Activated CD8-positive, alpha-beta memory T cell treated with anti-CD3 and anti-CD28 coated beads, Interleukin-2, amount 10 ng/mL, durations not matched to agents 7 days and 5 days (primary cell): Measurements from ENCODE around the gene PROZ. TPM values are rescaled to one million over a fixed set of nuclear protein-coding genes. Genes with fewer than 3 reads are reported as not detected.

Experiments
- ATAC-seq: fragments of 150-1000 bp; cut with Tn5 transposase; one replicate; pipeline ENCODE4 v1.10.0; 2021; ENCODE audit warnings: moderate library complexity
- CTCF ChIA-PET: fragments of 350-600 bp; sonication (Branson Sonifier 250); formaldehyde crosslinking; loops from one replicate; lab custom pipeline; 2021; ENCODE audit warnings: antibody characterized with exemption; lab: Charles Lee
- DNase-seq: peaks from one replicate; pipeline ENCODE4 v3.0.0-alpha.2; 2020
- H3K27ac Mint-ChIP-seq: one replicate; pipeline ENCODE4 v1.8.0; 2021; ENCODE audit warnings: mild to moderate bottlenecking, mixed read lengths
- H3K27me3 Mint-ChIP-seq: one replicate; pipeline ENCODE4 v1.8.0; 2021; ENCODE audit warnings: mixed read lengths
- H3K36me3 Mint-ChIP-seq: one replicate; pipeline ENCODE4 v1.8.0; 2021; ENCODE audit warnings: mild to moderate bottlenecking, mixed read lengths
- H3K4me1 Mint-ChIP-seq: one replicate; pipeline ENCODE4 v1.8.0; 2021; ENCODE audit warnings: mixed read lengths
- H3K4me3 Mint-ChIP-seq: one replicate; pipeline ENCODE4 v1.8.0; 2021; ENCODE audit warnings: mild to moderate bottlenecking, moderate library complexity, mixed read lengths
- H3K9me3 Mint-ChIP-seq: one replicate; pipeline ENCODE4 v1.8.0; 2022; ENCODE audit warnings: low read depth, mixed read lengths
- total RNA-seq, 2 experiments: library from RNA; stranded (reverse); gene quantifications; one replicate each; pipeline ENCODE4 v1.2.3, GENCODE V29; 2021

Gene PROZ
- total RNA-seq, 2 experiments from 2014 or later, result not detected

DNA sequence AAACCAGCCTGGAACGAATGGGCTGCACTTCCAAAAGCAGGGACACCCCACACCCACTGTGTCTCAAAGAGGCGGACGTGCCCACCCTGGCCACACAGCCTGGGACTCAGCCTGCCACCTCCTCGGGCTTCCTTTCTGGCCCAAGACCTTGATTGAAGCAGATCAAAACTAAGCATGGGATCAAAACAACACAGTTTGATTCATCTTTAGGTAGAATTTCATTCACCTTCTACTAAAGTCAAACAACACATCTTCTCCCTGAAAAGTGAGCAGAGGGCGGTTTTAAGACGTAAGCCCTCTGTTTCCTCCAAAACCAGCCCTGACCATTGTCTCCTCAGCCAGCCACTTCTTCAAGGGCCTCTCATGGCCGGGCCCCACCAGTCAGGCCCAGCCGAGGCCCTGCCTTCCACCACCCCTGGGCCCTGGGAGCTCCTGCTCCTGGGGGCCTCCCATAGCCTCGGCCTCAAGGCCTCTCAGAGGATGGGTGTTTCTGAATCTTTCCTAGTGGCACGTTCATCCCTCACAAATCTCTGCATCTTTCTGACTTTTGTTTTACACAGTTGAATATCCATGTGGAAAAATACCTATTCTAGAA, 42.1 kb upstream of the PROZ start:
- no peaks in the 10 kb centered on the region for H3K9me3 Mint-ChIP-seq
- no peak overlapping the region for H3K4me3 Mint-ChIP-seq
- H3K4me1 Mint-ChIP-seq, result no peaks in the 10 kb centered on the region
- H3K27ac Mint-ChIP-seq, result no peak overlapping the region
- no peaks in the 10 kb centered on the region for H3K27me3 Mint-ChIP-seq
- H3K36me3 Mint-ChIP-seq, result no peaks in the 10 kb centered on the region
- CTCF ChIA-PET, result no interaction called here
- ATAC-seq (no peak), DNase-seq (no peak)

DNA sequence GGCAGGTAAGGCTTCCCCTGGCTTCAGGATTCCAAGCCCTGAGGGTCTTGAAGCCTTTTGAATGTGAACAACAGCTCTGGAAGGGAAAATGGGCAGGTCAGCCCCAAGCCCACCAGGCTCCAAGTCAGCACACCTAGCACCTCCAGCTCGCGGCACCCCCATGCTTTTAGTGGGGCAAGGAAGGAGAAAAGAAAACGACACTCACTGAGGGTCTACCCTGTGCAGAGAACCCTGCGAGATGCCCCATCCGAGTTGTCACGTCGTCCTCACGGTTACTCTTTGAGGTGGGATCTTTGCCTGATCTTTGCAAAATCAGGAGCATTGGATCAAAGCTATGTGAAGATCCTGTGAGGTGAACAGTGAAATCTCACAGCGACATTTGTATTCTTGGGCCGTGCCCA, 41.6 kb upstream of the PROZ start:
- H3K4me1 Mint-ChIP-seq, result no peaks in the 10 kb centered on the region
- no peak overlapping the region for H3K27ac Mint-ChIP-seq
- H3K9me3 Mint-ChIP-seq, result no peaks in the 10 kb centered on the region
- H3K27me3 Mint-ChIP-seq, result peaks cover 3% of the 10 kb centered on the region
- CTCF ChIA-PET, result no interaction called here
- DNase-seq, result no peak
- no peaks in the 10 kb centered on the region for H3K36me3 Mint-ChIP-seq
- no peak overlapping the region for H3K4me3 Mint-ChIP-seq
- no peak for ATAC-seq

DNA sequence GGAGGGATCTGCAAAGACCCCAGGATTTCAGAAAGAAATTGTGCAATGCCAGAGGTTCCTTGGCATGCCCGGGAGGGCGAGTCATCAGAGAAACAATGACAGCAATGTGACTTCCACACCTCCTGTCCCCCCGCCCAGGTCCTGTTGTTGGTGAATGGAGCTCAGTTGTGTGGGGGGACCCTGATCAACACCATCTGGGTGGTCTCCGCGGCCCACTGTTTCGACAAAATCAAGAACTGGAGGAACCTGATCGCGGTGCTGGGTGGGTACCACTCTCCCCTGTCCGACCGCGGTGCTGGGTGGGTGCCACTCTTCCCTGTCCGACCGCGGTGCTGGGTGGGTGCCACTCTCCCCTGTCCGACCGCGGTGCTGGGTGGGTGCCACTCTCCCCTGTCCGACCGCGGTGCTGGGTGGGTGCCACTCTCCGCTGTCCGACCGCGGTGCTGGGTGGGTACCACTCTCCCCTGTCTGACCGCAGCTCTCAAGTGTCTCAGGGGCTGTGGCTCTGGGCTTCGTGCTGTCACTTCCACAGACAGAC, 41.0 kb upstream of the PROZ start:
- Mint-ChIP-seq H3K27ac (no peak overlapping the region), H3K36me3 (no peaks in the 10 kb centered on the region), H3K4me3 (no peak overlapping the region), H3K9me3 (no peaks in the 10 kb centered on the region), H3K27me3 (peaks cover 3% of the 10 kb centered on the region), H3K4me1 (no peaks in the 10 kb centered on the region)
- CTCF ChIA-PET, result no interaction called here
- ATAC-seq (no peak), DNase-seq (no peak)

DNA sequence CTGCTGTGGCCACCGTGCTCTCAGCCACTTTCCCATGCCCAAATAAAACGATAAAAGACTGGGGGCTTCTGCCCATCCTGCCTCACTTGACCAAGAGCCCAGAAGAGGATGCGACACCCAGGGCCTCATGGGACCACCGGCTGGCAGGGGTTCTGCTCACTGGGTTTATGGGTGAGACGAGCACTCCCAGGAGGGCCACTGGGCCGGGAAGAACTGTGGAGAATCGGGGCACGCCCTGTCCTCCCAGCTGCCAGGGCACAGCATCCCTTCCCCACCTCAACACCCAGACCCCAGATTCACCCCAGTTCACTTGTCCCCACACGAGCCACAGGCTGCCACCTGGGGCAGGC, 40.6 kb upstream of the PROZ start:
- Mint-ChIP-seq H3K27me3 (peaks cover 3% of the 10 kb centered on the region), H3K27ac (no peak overlapping the region), H3K4me1 (no peaks in the 10 kb centered on the region), H3K36me3 (no peaks in the 10 kb centered on the region), H3K4me3 (no peak overlapping the region), H3K9me3 (no peaks in the 10 kb centered on the region)
- no peak for ATAC-seq
- CTCF ChIA-PET, result no interaction called here
- no peak for DNase-seq

DNA sequence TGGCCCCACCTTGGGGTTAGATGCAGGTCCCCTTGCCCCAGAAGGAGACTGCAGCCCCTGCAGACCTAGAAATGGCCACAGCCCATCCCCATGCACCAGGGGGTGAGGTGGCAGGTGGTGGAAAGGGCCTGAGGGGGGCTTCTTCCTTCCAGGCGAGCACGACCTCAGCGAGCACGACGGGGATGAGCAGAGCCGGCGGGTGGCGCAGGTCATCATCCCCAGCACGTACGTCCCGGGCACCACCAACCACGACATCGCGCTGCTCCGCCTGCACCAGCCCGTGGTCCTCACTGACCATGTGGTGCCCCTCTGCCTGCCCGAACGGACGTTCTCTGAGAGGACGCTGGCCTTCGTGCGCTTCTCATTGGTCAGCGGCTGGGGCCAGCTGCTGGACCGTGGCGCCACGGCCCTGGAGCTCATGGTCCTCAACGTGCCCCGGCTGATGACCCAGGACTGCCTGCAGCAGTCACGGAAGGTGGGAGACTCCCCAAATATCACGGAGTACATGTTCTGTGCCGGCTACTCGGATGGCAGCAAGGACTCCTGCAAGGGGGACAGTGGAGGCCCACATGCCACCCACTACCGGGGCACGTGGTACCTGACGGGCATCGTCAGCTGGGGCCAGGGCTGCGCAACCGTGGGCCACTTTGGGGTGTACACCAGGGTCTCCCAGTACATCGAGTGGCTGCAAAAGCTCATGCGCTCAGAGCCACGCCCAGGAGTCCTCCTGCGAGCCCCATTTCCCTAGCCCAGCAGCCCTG, 40.0 kb upstream of the PROZ start:
- DNase-seq, result no peak
- Mint-ChIP-seq H3K9me3 (no peaks in the 10 kb centered on the region), H3K27ac (no peak overlapping the region), H3K36me3 (no peaks in the 10 kb centered on the region), H3K4me1 (no peaks in the 10 kb centered on the region), H3K4me3 (no peak overlapping the region), H3K27me3 (peaks cover 3% of the 10 kb centered on the region)
- CTCF ChIA-PET, result no interaction called here
- ATAC-seq, result no peak

DNA sequence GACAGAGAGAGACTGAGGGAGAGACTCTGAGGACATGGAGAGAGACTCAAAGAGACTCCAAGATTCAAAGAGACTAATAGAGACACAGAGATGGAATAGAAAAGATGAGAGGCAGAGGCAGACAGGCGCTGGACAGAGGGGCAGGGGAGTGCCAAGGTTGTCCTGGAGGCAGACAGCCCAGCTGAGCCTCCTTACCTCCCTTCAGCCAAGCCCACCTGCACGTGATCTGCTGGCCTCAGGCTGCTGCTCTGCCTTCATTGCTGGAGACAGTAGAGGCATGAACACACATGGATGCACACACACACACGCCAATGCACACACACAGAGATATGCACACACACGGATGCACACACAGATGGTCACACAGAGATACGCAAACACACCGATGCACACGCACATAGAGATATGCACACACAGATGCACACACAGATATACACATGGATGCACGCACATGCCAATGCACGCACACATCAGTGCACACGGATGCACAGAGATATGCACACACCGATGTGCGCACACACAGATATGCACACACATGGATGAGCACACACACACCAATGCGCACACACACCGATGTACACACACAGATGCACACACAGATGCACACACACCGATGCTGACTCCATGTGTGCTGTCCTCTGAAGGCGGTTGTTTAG, 39.2 kb upstream of the PROZ start:
- Mint-ChIP-seq H3K4me1 (no peaks in the 10 kb centered on the region), H3K4me3 (no peak overlapping the region), H3K36me3 (no peaks in the 10 kb centered on the region), H3K27ac (no peak overlapping the region), H3K9me3 (no peaks in the 10 kb centered on the region), H3K27me3 (peaks cover 3% of the 10 kb centered on the region)
- ATAC-seq, result no peak
- CTCF ChIA-PET, result no interaction called here
- no peak for DNase-seq

DNA sequence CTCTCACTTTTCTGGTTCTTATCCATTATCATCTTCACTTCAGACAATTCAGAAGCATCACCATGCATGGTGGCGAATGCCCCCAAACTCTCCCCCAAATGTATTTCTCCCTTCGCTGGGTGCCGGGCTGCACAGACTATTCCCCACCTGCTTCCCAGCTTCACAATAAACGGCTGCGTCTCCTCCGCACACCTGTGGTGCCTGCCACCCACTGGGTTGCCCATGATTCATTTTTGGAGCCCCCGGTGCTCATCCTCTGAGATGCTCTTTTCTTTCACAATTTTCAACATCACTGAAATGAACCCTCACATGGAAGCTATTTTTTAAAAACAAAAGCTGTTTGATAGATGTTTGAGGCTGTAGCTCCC, 38.6 kb upstream of the PROZ start:
- ATAC-seq (no peak), DNase-seq (no peak)
- Mint-ChIP-seq H3K9me3 (no peaks in the 10 kb centered on the region), H3K36me3 (no peaks in the 10 kb centered on the region), H3K4me1 (no peaks in the 10 kb centered on the region), H3K27ac (no peak overlapping the region), H3K4me3 (no peak overlapping the region), H3K27me3 (peaks cover 3% of the 10 kb centered on the region)
- CTCF ChIA-PET, result no interaction called here

DNA sequence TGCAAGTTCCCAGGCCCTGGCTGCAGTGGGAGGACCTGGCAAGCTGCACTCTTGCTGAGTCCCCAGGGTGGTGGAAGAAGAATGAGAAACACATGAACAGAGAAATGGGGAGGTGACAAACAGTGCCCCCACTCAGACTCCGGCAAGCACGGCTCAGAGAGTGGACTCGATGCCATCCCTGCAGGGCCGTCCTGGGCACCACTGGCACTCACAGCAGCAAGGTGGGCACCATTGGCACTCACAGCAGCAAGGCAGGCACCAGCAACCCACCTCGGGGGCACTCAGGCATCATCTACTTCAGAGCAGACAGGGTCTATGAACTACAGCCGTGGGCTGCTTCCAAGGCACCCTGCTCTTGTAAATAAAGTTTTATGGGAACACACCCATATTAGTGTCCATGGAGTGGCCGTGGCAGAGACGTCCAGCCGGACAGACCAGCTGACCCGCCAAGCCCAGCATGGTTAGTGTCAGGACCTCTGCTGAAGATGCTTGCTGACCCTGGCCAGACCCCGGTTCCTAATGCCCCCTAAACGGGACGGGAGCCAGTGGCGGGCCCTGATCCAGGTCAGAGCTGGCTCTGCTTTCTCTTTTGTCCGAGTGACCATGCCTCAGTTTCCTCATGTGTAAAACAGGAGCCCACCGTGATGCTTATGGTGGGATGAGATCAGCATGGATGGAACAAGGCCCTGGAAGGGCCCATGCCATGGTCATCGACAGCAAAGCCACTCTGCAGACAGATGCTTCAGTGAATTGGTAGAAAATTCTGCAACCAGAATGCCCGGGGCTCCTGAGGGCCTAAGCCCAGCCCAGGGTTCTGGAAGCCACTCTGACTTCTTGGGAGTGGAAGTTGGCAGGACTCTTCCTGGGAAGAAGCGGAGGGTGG, 37.9 kb upstream of the PROZ start:
- Mint-ChIP-seq H3K9me3 (no peaks in the 10 kb centered on the region), H3K27me3 (peaks cover 3% of the 10 kb centered on the region), H3K27ac (no peak overlapping the region), H3K4me1 (no peaks in the 10 kb centered on the region), H3K4me3 (no peak overlapping the region), H3K36me3 (no peaks in the 10 kb centered on the region)
- CTCF ChIA-PET, result no interaction called here
- ATAC-seq, result no peak
- DNase-seq, result no peak

DNA sequence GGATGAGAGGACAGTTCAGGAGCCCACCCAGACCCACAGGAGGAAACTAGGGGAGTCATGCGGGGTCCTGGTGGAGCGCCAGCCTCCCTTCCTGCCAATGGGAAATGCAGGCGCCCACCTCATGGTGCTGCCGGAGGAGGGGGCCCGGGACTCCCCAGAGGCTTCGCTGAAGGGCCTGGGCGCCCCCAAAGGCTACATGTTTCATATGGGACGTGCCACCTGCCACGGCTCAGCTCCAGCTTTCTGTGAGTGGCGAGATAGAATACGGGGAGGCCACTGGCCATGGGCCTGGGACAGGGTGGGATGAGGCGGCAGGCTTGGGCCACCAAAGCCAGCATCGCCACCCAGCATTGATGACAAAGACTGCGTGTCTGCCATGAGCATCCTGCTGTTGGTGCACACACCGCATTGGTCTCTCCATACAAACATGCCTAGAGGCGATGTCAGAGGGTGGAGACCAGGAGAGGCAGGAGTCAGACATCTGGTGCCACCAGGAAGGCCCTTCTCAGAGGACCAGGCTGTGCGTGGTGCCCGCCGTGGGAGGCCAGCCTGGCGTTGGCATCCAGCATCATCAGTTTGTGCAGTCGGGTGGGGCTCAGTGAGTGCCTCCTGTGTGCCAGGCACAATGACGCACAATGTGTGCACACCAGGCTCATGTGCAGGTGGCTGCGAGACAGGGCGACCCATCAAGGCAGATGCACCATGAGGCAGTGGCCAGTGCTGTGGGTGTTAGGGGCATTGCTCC, 37.1 kb upstream of the PROZ start:
- Mint-ChIP-seq H3K27ac (no peak overlapping the region), H3K4me3 (no peak overlapping the region), H3K36me3 (no peaks in the 10 kb centered on the region), H3K4me1 (no peaks in the 10 kb centered on the region), H3K9me3 (no peaks in the 10 kb centered on the region), H3K27me3 (peaks cover 3% of the 10 kb centered on the region)
- ATAC-seq (no peak), DNase-seq (no peak)
- CTCF ChIA-PET, result no interaction called here

DNA sequence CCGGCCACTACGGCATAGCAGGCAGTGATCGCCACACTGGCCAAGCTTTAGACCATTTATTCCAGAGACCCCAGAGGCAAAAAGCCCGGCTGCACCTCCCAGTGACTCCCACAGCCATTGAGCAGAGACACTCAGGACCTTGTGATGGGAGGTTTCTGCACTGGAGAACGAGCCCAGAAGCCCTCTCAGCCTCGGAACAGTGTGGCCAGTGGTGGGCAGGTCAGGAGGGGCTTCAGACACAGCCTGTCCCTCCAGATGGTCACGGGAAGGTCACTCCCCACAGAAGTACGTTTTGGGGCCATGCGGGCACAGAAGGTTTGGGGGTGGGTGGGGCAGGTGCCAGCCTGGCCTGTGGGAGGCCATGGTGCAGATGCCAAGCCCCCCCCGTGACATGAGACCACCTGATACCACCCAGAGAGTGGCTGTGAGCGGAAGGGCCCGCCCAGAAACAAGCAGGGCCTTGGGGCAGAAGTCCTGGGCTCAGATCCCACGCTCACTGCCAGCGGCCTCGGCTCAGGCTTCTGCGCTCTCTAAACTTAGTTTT, 36.4 kb upstream of the PROZ start:
- no peaks in the 10 kb centered on the region for H3K4me1 Mint-ChIP-seq
- H3K4me3 Mint-ChIP-seq, result no peak overlapping the region

DNA sequence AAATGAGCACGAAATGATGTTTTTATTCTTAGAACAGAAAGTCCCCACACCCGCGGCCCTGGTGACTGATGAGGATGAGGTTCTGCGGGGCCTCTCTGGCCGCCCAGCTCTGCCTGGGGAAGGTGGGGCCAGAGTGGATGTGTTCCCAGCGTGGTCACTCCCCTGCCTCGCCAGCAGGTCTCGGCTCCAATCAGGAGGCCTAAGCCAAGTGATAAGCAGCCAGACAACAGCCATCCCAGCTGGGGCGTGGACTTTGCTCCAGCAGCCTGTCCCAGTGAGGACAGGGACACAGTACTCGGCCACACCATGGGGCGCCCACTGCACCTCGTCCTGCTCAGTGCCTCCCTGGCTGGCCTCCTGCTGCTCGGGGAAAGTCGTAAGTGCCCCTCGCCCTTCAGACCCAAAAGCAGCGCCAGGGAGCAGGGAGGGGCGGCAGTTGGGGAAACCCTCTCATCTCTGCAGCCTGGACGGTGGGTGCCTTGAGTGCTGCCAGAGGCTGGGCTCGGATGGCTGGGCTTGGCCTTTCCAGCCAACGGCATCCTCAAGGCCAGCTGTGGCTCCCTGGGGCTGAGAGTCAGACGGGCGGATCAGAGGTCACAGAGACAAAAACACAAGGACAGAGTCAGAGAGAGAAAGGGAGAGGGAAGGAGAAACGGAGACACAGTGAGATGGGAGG, 35.8 kb upstream of the PROZ start, which contains the start of gene F10:
F10 (plus strand) TSS at position 250 of the 676 bp plus-strand sequence; CDS start at position 307, 57 bp downstream.
- Mint-ChIP-seq H3K27ac (no peak within 1 kb of the TSS), H3K4me3 (no peak within 1 kb of the TSS), H3K4me1 (no peaks in the 10 kb centered on the region), H3K36me3 (no peaks in the 10 kb centered on the region), H3K9me3 (no peaks in the 10 kb centered on the region), H3K27me3 (peaks cover 8% of the 10 kb centered on the region)
- ATAC-seq (no peak), DNase-seq (no peak)
- CTCF ChIA-PET, result no interaction called here

More for the DNA sequence above, 36.4 kb upstream of the PROZ start:
- no peak overlapping the region for H3K27ac Mint-ChIP-seq
- DNase-seq (no peak), ATAC-seq (no peak)
- H3K9me3 Mint-ChIP-seq, result no peaks in the 10 kb centered on the region
- peaks cover 4% of the 10 kb centered on the region for H3K27me3 Mint-ChIP-seq
- H3K36me3 Mint-ChIP-seq, result no peaks in the 10 kb centered on the region
- CTCF ChIA-PET, result no interaction called here
